Skeletal muscle cell (primary cell): Measurements from ENCODE around the gene FGF2.
"Not testable (repeated sequence)": the region's sequence is repeated elsewhere in the genome, so short reads cannot be mapped to it uniquely, and the experiment has no call there.

ENCODE experiments used
- DNase-seq: peaks from one replicate; pipeline ENCODE4 v3.0.0-alpha.2; 2010; ENCODE audit warnings: low read depth
- H3K4me3 ChIP-seq: 2 replicates; pipeline ENCODE4 v1.5.1; 2011; ENCODE audit warnings: low read depth, mild to moderate bottlenecking, control low read depth, low read length, moderate library complexity

FGF2 gene

GRCh38 chr4:122914292-122914904 lies 87.8 kb downstream of the FGF2 start:
- no peak overlapping the region for H3K4me3 ChIP-seq
- DNase-seq = no peak

- no peak overlapping the region for H3K4me3 ChIP-seq
- no peak for DNase-seq
These were observed 88.3 kb downstream of the FGF2 start for GRCh38 chr4:122914938-122915337.

DNA sequence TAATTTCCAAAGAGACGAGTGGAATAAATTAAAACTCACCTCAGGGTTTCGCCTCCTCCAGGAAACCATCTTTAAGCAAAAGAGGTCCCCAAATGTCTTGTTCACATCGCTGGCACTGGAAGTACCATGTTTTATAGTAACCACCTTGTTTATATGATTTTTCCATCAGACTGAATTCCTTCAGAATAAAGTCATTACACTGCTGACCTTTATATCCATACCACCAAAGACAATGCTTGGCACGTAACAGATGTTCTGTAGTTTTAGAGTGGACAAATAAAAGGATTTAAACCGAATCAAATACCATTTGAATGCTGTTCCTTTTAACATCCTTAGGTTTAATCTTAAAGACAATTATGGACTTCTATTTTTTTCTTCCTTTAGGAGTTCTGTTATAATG lies 91.1 kb downstream of the FGF2 start:
- DNase-seq = no peak
- no peak overlapping the region for H3K4me3 ChIP-seq

- no peak overlapping the region for H3K4me3 ChIP-seq
- DNase-seq = no peak
These were observed 93.8 kb downstream of the FGF2 start for GRCh38 chr4:122920473-122920872.

- peak overlapping the region; percentile 94 for H3K4me3 ChIP-seq
- DNase-seq = no peak
These were observed 94.7 kb downstream of the FGF2 start for GRCh38 chr4:122921300-122921699.

GRCh38 chr4:122921971-122922876 lies 95.6 kb downstream of the FGF2 start, which contains the start of gene NUDT6:
Gene NUDT6 (minus strand): TSS chr4:122922597. CDS start chr4:122922572, 25 bp downstream.
- no peak for DNase-seq
- peak within 1 kb of the TSS; percentile 94 for H3K4me3 ChIP-seq

GRCh38 chr4:122922877-122923511 lies 96.4 kb downstream of the FGF2 start:
- DNase-seq = peak; percentile 57
- peak overlapping the region; percentile 94 for H3K4me3 ChIP-seq

DNA sequence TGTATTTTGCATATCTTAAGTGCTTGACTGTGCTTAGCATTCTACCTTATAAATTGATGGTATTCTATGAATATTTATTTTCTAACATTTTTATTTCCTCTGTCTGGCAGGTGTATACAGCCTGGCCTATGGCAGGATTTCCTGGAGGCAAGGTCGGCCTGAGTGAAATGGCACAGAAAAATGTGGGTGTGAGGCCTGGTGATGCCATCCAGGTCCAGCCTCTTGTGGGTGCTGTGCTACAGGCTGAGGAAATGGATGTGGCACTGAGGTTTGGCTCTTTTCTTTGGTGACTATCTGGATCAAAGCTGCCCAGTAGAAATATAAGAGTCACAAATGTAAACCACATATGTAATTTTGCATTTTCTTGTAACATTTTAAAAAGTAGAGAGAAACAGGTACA lies 102.3 kb downstream of the FGF2 start:
- DNase-seq = no peak

GRCh38 chr4:122930862-122931261 lies 104.2 kb downstream of the FGF2 start:
- no peak for DNase-seq
- no peak overlapping the region for H3K4me3 ChIP-seq

More for the DNA sequence above, 102.3 kb downstream of the FGF2 start:
- H3K4me3 ChIP-seq = no peak overlapping the region

DNA sequence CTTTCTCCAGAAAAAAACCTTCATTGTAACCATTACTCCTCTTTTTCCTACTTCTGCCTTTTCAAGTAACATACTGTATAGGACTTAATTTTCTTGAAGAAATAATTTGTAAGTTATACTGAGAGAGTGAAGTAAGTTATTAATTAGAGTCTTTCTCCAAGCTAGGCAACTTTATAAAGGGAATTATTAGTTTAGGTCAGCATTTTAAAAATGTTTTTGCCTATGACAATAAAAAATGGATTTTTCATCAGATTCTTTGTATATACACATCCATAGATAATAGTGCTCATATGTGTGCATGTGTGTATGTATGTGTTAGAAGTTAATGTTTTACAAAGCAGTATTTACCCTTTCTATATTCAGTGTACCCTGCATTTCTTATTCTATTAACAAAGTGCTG lies 106.1 kb downstream of the FGF2 start:
- DNase-seq = no peak
- no peak overlapping the region for H3K4me3 ChIP-seq

DNA sequence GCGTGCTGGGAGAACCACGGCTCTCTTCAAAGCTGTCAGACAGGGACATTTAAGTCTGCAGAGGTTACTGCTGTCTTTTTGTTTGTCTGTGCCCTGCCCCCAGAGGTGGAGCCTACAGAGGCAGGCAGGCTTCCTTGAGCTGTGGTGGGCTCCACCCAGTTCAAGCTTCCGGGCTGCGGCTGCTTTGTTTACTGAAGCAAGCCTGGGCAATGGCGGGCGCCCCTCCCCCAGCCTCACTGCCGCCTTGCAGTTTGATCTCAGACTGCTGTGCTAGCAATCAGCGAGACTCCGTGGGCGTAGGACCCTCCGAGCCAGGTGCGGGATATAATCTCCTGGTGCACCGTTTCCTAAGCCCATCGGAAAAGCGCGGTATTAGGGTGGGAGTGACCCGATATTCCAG lies 118.5 kb downstream of the FGF2 start:
- not testable (repeated sequence) for DNase-seq, H3K4me3 ChIP-seq

DNA sequence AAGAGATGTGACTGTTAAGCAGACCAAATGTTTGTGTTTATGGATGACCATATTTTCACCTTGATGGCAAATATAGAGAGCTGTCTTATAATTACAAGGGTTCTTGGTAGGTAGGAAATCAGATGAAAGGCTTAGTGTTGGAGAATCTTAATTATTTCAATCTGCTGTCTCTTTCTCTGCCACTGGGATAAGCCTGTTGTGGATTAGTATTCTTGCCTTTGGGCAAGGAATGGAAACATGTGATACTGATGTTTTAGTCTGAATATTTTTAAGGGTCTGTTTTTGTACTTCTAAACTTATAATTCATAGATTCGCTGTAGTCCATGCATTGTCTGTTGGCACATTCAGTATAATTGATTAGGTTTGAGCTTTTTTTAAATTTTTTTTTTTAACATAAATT lies 119.5 kb downstream of the FGF2 start:
- no peak for DNase-seq
- no peak overlapping the region for H3K4me3 ChIP-seq
